ENCODE results near the gene MYG1.
"Not testable (repeated sequence)": the region's sequence is repeated elsewhere in the genome, so short reads cannot be mapped to it uniquely, and the experiment has no call there.

The MYG1 gene

GRCh38 chr12:53286448-53286847 is 13.0 kb upstream of the MYG1 start:
- no peak for DNase-seq

DNA sequence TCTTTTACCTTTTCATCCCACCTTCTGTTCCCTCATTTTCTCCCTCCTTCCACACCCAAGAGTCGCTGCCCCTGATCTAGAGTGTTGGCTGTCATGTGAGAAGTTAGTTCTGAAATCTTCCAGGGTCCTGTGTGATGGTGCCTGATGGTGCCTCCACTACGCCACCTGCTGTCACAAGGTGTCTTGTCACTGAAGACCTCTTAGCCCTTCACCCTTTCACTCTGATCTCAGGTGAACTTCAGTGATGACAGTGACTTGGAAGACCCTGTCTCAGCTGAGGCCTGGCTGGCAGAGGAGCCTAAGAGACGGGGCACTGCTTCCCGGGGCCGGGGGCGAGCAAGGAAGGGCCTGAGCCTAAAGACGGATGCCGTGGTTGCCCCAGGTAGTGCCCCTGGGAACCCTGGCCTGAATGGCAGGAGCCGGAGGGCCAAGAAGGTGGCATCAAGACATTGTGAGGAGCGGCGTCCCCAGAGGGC is 11.7 kb upstream of the MYG1 start:
- DNase-seq, result peak in 7 of 14 donors; percentile 0 to 54 (median 18)

DNA sequence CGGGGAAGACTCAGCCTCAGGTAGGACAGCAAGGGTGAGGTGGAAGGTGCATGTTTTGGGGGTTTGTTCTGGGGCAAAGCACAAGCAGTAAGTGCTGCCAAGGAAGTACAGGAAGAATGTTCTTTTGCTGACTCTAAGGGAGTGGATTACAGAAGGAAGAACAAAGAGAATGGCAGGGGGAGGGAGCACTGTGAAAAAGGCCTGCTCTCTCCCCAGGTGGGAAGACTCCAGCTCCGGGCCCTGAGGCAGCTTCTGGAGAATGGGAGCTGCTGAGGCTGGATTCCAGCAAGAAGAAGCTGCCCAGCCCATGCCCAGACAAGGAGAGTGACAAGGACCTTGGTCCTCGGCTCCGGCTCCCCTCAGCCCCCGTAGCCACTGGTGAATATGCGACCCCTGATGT is 11.2 kb upstream of the MYG1 start:
- no peak for DNase-seq

GRCh38 chr12:53289891-53290290 is 9.6 kb upstream of the MYG1 start:
- DNase-seq, result no peak

GRCh38 chr12:53290661-53291060 is 8.8 kb upstream of the MYG1 start:
- no peak for DNase-seq

GRCh38 chr12:53292426-53292825 is 7.1 kb upstream of the MYG1 start:
- DNase-seq, result no peak

- peak in 13 of 14 donors; percentile 20 to 90 (median 79) for DNase-seq
These were observed 4.2 kb upstream of the MYG1 start, which contains the start of gene PFDN5 for GRCh38 chr12:53295070-53295890. Gene PFDN5, plus strand, starts transcription at chr12:53295542. Its CDS starts 26 bp downstream, at chr12:53295568.

DNA sequence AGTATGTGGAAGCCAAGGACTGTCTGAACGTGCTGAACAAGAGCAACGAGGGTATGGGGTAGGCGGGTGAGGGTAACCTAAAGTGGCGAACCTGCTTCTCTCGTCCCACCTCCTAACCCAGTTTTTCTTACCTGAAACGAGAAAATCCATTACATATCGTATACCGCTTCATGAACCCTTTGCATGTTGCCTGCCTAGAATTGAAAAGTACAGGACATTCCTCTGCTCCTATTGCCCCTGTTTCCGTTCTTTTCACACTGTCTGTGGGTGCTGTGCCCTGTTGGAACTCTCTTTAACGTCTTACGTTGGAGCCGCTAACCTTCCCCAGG is 3.6 kb upstream of the MYG1 start:
- no peak for DNase-seq

DNA sequence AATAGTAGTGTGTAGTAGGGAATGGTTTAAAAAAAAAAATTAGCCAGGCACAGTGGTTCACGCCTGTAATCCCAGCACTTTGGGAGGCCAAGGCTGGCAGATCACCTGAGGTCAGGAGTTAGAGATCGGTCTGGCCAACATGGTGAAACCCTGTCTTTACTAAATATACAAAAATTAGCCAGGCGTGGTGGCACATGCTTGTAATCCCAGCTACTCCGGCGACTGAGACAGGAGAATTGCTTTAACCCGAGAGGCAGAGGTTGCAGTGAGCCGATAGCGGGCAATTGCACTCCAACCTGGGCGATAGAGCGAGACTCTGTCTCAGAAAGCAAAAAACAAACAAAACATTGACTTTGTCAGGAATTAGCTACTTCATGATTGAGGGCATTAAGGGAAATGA is 2.4 kb upstream of the MYG1 start:
- not testable (repeated sequence) for DNase-seq

- no peak for DNase-seq
These were observed 1.3 kb upstream of the MYG1 start for GRCh38 chr12:53298164-53298563.

- peak in 1 of 14 donors; percentile 46 for DNase-seq
These were observed 418 bp upstream of the MYG1 start for GRCh38 chr12:53299101-53299453.

GRCh38 chr12:53300187-53300586 is 692 bp downstream of the MYG1 start:
- DNase-seq, result no peak

DNA sequence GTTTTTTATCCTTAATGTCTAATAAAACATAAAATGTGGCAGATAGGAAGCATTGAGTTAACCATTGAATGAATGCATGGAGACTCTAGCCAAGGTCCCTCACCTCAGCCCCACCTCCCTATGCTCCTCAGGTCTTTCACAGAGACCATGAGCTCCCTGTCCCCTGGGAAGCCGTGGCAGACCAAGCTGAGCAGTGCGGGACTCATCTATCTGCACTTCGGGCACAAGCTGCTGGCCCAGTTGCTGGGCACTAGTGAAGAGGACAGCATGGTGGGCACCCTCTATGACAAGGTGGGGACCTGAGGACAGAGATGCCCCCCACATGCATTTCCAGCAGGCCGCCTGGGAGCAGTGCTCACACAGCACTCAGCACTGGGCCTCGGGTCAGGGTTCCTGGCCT is 3.4 kb downstream of the MYG1 start:
- no peak for DNase-seq

DNA sequence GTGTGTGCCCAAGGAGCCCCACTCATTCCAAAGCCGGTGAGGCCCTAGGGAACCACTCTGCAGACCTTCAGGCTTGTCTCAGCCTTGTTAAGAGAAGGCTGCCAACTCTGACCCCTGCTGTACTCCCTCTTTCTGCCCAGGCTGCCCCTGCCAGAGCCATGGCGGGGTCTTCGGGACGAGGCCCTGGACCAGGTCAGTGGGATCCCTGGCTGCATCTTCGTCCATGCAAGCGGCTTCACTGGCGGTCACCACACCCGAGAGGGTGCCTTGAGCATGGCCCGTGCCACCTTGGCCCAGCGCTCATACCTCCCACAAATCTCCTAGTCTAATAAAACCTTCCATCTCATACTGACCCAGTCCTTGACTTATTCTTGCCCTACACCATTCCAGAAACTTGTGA is 7.3 kb downstream of the MYG1 start:
- DNase-seq, result no peak

GRCh38 chr12:53308276-53308675 is 8.8 kb downstream of the MYG1 start:
- DNase-seq, result no peak

DNA sequence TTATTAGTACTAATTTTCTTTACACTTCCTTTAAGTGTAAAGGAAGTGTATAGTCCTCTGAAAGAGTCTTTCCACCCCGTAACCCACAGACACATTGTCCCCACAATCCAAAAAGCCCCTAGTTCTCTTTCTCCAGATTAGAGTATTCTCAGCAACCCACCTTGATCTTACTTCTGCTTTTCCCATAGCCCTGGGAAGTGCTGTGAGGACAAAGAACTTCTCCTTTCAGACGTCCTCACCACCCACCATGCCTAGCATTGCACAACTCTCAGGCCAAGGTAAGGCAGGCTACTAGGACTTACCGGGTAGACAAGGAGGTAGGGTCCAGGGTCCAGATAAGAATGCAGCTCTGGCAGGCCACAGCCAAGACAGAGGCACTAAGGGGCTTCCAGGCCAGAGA is 14.5 kb downstream of the MYG1 start:
- no peak for DNase-seq

DNA sequence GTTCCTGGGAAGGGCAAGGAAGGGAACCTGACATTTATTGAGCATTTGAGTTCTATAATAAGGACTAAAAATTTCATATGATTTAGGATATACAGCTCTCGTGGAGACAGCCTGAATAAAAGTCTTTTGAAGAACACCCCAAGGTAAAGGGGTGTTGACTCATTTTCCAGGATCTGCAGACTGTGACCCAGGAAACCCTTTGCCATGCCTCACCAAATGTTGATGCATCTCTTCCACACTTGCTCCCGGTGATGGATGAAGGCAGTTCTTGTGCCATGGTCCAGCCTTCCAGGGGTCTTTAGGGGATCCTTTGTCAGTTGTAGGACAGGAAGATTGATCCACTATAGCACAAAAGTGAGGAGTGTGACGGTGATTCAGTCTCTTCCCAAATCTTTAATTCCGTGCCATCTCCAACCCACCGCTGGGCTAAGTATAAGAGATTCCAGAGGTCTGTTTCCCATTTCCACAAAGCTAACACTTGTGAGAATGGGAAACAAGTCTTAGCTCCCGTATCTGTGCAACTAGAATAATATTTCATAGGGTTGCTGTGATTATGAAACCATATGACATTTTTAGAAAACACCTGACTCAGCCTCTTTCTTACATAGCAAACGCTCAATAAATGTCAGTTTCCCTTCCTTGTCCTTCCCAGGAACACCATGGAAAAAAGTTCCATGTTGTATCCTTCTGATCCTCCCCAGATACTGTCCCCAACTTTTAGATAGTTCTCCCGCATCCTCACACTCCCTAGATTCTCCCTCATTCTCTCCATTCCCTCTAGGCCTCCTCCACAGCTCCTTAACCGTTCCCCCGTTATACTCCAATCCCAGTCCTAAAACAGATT is 21.1 kb downstream of the MYG1 start:
- DNase-seq, result no peak

- DNase-seq, result peak in 5 of 14 donors; percentile 35 to 66 (median 54)
These were observed 24.8 kb downstream of the MYG1 start for GRCh38 chr12:53324113-53324778.

DNA sequence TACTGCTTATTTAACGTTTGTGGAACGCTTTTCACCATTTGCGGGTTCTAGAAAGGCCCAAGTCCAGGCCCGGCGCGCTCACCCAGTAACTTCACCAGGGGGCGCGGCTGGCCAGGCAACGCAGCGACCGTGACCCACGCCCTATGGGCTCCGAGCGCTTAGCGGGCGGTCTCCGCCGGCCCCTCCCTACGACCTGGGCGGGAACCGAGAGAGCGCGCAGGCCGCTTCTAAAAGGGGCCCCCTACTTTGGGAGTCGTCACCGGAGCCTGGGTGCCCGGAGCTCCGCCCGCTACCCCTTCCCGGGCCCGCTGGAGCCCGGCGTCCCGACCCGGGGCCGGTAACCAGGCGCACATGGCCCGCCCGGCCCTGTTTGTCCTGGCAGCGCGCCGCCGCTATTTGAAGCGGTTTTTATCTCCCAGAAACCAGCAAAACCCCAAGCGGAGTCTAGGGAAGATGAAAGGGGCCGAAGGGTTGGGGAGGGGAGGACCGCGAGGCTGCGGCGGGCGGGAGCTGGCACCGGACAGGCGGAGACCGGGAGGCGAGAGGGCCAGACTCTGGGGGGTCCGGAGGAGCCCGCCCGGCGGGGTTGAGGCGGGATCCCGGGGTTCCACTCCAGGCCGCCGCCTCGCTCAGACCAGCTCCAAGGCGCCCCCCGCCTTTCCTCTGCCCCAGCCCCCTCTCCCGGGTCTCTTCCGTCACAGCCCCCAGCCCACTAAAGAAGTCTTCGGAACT is 25.4 kb downstream of the MYG1 start:
- peak in 13 of 14 donors; percentile 66 to 93 (median 83) for DNase-seq

- peak in 13 of 14 donors; percentile 29 to 85 (median 73) for DNase-seq
These were observed 26.1 kb downstream of the MYG1 start for GRCh38 chr12:53325511-53326061.

DNA sequence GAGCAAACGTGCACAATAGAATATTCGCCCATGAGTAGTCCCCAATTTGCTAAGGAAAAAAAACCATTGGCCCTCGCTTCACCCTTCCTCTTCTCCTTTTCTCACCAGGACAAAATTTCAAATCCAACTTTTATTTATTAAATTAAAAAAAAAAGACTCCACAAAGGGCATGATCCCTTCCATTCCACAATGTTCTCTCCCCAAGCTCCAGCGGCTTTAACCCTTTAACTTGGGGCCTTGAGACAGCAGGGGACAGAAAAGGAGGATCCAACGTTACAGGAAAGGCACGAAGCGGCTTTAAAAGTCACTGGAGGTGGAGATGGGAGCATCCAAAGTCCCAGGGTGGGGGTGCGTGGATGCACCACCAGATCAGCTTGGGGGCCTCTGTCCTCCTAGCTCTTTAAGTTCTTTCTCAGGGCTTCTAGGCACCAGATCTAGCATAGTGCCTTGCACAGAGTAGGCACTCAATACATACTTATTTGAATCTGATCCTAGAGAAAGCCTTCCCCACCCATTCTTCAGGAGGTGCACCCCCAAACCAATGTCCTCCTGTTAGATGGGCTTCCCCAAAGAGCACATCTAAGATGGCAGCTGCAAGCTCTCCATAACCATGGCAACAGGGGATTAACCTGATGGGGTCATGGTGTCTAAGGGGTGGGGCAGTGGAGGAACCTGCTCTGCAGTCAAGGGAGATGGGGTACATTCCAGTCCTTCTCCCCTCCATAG is 27.1 kb downstream of the MYG1 start:
- no peak for DNase-seq
